Embryonic facial prominence (tissue), 1 donor: ENCODE measurements around the gene FGFR2.
"Not testable (repeated sequence)": the region's sequence is repeated elsewhere in the genome, so short reads cannot be mapped to it uniquely, and the experiment has no call there.

Experiments
- DNase-seq: peaks from one replicate; pipeline ENCODE4 v3.0.0-alpha.2; 2016; ENCODE audit errors: extremely low spot score

The FGFR2 gene

GRCh38 chr10:121554916-121555315 is 43.3 kb downstream of the FGFR2 start:
- not testable (repeated sequence) for DNase-seq

- no peak for DNase-seq
These were observed 44.6 kb downstream of the FGFR2 start for GRCh38 chr10:121553511-121554264.

- no peak for DNase-seq
These were observed 45.5 kb downstream of the FGFR2 start for GRCh38 chr10:121552746-121553145.

- DNase-seq: no peak
These were observed 46.9 kb downstream of the FGFR2 start for GRCh38 chr10:121551210-121551885.

- DNase-seq: no peak
These were observed 53.9 kb downstream of the FGFR2 start for GRCh38 chr10:121544301-121544869.

GRCh38 chr10:121543545-121543944 is 54.7 kb downstream of the FGFR2 start:
- DNase-seq: no peak

GRCh38 chr10:121541450-121542120 is 56.7 kb downstream of the FGFR2 start:
- no peak for DNase-seq

GRCh38 chr10:121540732-121541395 is 57.4 kb downstream of the FGFR2 start:
- DNase-seq: no peak

GRCh38 chr10:121539786-121540185 is 58.5 kb downstream of the FGFR2 start:
- DNase-seq: no peak

GRCh38 chr10:121536310-121536913 is 61.8 kb downstream of the FGFR2 start:
- no peak for DNase-seq

- no peak for DNase-seq
These were observed 62.9 kb downstream of the FGFR2 start for GRCh38 chr10:121535381-121535780.

- no peak for DNase-seq
These were observed 65.9 kb downstream of the FGFR2 start for GRCh38 chr10:121532292-121532864.

GRCh38 chr10:121531830-121532178 is 66.4 kb downstream of the FGFR2 start:
- DNase-seq: no peak

GRCh38 chr10:121531076-121531829 is 67.0 kb downstream of the FGFR2 start:
- DNase-seq: no peak

- no peak for DNase-seq
These were observed 67.7 kb downstream of the FGFR2 start for GRCh38 chr10:121530481-121531075.

GRCh38 chr10:121527690-121528089 is 70.6 kb downstream of the FGFR2 start:
- no peak for DNase-seq

- DNase-seq: no peak
These were observed 71.4 kb downstream of the FGFR2 start for GRCh38 chr10:121526801-121527221.

GRCh38 chr10:121526135-121526790 is 72.0 kb downstream of the FGFR2 start:
- no peak for DNase-seq
